PFSK-1 (cell line): Measurements from ENCODE around the gene TTLL7.

ENCODE experiments used
- REST ChIP-seq, 2 experiments: IDR thresholded peaks; 2 replicates each; pipeline versions ENCODE4 v1.6.1 to v1.8.0; 2011 to 2012; ENCODE audit warnings: low read depth in 2 of 2, low read length in 2 of 2, control low read depth in 1 of 2, inconsistent platforms in 1 of 2, mild to moderate bottlenecking in 1 of 2, moderate library complexity in 1 of 2; ENCODE audit not compliant: insufficient read depth in 1 of 2
- SIN3A ChIP-seq: IDR thresholded peaks from 2 replicates; pipeline ENCODE4 v1.6.1; 2012; ENCODE audit warnings: mild to moderate bottlenecking, low read length, moderate library complexity, borderline replicate concordance; ENCODE audit not compliant: insufficient read depth

DNA sequence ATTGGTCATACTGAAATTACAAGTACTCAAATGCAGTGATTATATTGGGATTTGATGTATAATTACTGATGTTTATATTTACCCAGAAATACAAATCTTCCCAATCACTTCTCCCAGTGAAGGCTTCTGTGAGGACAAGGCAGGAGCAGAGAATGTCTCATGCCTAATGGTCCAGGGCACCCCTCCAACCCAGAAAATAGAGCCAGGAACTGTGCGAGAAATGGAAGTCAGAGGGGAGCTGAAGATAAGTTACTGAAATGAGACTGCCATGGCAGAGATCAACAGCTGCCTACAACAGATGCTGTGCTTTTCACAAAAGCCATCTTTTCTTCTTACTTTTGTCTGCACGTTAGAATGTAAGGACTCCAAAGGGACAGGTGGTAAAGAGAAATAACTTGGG, 171.2 kb downstream of the TTLL7 start:
- no peak for TF ChIP-seq SIN3A
- no peak for TF ChIP-seq REST (IDR thresholded peaks at IDR 0.05; ENCODE audit: insufficient read depth in 1 of 2, low read depth in 2 of 2, low read length in 2 of 2)
